AG04450 (cell line): ENCODE data around the gene FLOT2. TPM values are rescaled to one million over a fixed set of nuclear protein-coding genes. Genes with fewer than 3 reads are reported as not detected.
A peak's percentile ranks its signal among the peaks of the same experiment; 100 is the strongest.

Experiments used
- CTCF ChIA-PET: fragments of 300-600, 350-600 bp; formaldehyde crosslinking; extraction: SDS; loops from one replicate; lab custom pipeline; 2022; ENCODE audit warnings: antibody characterized with exemption, inconsistent platforms; lab: Charles Lee
- POLR2A ChIA-PET: fragments of 350-600 bp; formaldehyde crosslinking; extraction: SDS; loops from one replicate; lab custom pipeline; 2021; ENCODE audit warnings: antibody characterized with exemption, inconsistent platforms; lab: Yijun Ruan, JAX
- DNase-seq: peaks from one replicate; pipeline ENCODE4 v3.0.0-alpha.2; 2011; ENCODE audit warnings: low read depth, low spot score
- H3K27ac ChIP-seq: one replicate; pipeline ENCODE4 v1.5.1; 2012; ENCODE audit warnings: low read depth, low read length, control low read depth
- H3K27me3 ChIP-seq: one replicate; pipeline ENCODE4 v1.6.0; 2012; ENCODE audit warnings: low read length; ENCODE audit not compliant: control insufficient read depth, insufficient read depth
- H3K4me3 ChIP-seq: 2 replicates; pipeline ENCODE4 v1.5.1; 2011; ENCODE audit warnings: mild to moderate bottlenecking, low read depth, low read length, control low read depth
- H3K9me3 ChIP-seq: 2 replicates; pipeline ENCODE4 v1.5.1; 2012; ENCODE audit warnings: low read length; ENCODE audit not compliant: control insufficient read depth, insufficient read depth
- polyA plus RNA-seq: library from polyadenylated mRNA; depleted of rRNA; stranded (reverse); fragments of >200 nt; gene quantifications from 2 replicates; pipeline ENCODE4 v1.2.3, GENCODE V29; 2011
- TF ChIP-seq, protein P1 (sequence below): IDR thresholded peaks from 2 replicates; pipeline ENCODE4 v1.5.1; 2011; ENCODE audit warnings: low read depth, low read length, control low read depth, inconsistent platforms

FLOT2 gene
- polyA plus RNA-seq, 1 experiment: 80.5 TPM

DNA sequence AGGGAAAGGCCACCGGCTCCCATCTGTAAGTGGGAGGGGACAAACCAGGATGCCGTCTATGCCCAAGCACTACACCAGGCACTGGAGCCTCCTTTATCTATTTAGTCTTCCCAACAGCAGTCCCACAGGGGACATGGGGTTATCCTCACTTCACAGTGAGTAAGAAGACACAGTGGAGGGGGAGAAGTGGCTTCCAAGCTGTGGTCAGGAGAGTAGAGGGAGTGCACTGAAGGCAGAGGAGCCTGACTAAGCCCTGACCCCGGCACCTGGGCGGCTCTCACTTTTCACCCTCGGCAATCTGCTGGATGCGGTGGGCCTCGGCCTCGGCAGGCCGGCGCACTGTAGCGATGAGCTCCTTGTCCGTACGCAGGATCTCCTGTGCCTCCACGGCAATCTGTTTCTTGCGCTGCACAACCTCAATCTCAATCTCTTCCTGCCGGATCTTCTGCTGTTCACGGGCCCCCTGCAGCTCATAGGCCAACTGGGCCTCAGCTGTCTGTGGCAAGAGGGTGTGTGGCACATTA, 15.9 kb downstream of the FLOT2 start:
- Histone ChIP-seq H3K9me3 (no peaks in the 10 kb centered on the region), H3K27me3 (no peaks in the 10 kb centered on the region), H3K27ac (no peak overlapping the region), H3K4me3 (no peak overlapping the region)
- CTCF ChIA-PET: interaction anchor here (1.9 kb wide), 1 partner anchor 118 kb away, joined by 8 read pairs; no protein-coding TSS in a partner anchor
- no peak for DNase-seq
- TF ChIP-seq, protein P1, sequence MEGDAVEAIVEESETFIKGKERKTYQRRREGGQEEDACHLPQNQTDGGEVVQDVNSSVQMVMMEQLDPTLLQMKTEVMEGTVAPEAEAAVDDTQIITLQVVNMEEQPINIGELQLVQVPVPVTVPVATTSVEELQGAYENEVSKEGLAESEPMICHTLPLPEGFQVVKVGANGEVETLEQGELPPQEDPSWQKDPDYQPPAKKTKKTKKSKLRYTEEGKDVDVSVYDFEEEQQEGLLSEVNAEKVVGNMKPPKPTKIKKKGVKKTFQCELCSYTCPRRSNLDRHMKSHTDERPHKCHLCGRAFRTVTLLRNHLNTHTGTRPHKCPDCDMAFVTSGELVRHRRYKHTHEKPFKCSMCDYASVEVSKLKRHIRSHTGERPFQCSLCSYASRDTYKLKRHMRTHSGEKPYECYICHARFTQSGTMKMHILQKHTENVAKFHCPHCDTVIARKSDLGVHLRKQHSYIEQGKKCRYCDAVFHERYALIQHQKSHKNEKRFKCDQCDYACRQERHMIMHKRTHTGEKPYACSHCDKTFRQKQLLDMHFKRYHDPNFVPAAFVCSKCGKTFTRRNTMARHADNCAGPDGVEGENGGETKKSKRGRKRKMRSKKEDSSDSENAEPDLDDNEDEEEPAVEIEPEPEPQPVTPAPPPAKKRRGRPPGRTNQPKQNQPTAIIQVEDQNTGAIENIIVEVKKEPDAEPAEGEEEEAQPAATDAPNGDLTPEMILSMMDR: no peak
- POLR2A ChIA-PET: no interaction called here

DNA sequence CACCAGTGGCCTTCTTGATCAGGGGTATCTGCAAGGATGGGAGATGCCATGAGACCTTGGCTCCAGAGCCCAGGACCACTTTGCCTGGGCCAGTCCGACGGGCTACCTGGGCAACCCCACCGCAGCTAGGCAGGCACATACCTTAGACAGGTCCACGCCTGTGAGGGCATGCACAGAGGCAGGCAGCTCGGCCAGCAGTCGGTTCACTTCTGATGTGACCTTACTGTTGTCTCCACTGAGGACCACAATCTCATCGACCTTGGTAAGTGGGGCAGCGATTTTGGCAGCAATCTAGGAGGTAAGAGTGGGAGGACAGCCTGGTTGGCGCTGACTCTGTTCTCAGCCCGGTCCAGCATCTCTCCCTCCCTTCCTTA, 17.0 kb downstream of the FLOT2 start:
- POLR2A ChIA-PET: interaction anchor here (0.6 kb wide), 2 partner anchors 24 to 126 kb away, joined by 3 to 5 read pairs; no protein-coding TSS in a partner anchor
- H3K27ac ChIP-seq: no peak overlapping the region
- DNase-seq: no peak
- CTCF ChIA-PET: interaction anchor here (2.9 kb wide), 1 partner anchor 154 kb away, joined by 12 read pairs; no protein-coding TSS in a partner anchor
- H3K9me3 ChIP-seq: no peaks in the 10 kb centered on the region
- TF ChIP-seq, protein P1: no peak
- no peaks in the 10 kb centered on the region for H3K27me3 ChIP-seq
- no peak overlapping the region for H3K4me3 ChIP-seq

DNA sequence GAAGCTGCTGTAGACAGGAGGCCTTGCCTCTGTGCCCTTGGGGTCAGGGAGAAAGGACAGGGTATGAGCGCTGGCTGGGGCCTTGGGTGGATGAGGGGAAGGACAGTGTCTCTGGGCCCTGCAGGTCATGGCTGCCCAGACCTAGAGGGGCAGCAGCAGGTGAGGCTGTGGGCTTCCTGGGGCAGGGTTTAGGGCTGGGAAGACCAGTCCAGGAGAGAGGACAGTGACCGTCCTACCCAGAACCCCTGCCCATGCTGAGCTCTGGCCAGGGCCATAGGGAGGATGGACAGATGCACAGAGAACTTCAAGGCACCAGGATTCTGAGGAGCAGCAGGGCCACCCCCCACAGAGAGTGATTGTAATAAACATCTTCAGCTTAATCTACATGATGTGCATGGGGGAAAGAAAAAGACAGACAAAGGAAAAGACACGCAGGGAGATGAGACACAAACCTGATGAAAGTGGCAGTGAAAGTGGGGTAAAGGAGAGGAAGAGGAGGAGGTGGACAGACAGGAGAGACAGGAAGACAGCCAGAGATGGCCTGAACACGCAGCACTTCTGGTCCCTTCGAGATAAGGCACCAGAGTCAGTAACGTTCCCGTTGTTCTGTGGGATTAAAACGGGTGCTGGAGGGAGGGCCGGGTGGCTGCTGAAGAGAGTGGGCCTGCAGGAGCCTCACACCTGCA, 17.5 kb downstream of the FLOT2 start:
- ChIA-PET POLR2A (interaction anchor here (0.6 kb wide), 2 partner anchors 24 to 125 kb away, joined by 3 to 5 read pairs; no protein-coding TSS in a partner anchor), CTCF (interaction anchor here (2.3 to 2.9 kb wide), 2 partner anchors 116 to 153 kb away, joined by 12 to 23 read pairs; no protein-coding TSS in a partner anchor)
- Histone ChIP-seq H3K4me3 (no peak overlapping the region), H3K9me3 (no peaks in the 10 kb centered on the region), H3K27me3 (no peaks in the 10 kb centered on the region), H3K27ac (no peak overlapping the region)
- TF ChIP-seq, protein P1: no peak
- DNase-seq: no peak

DNA sequence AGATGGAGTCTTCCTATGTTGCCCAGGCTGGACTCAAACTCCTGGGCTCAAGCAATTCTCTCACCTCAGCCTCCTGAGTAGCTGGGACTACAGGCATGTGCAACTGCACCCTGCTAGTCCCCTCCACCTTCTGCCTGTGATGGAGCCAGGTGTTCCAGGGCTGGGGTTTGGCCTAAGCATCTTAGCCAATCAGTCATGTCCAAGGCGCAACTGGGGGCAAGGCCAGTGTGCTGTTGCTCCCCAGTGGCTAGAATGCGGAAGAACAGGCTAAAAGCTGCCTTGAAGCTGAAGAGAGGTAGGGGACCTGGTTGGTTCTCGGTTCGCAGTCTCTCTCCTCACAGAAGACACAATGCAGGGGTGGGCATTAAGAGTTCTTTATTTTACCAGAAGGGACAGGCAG, 18.6 kb downstream of the FLOT2 start:
- H3K27ac ChIP-seq: no peak overlapping the region
- TF ChIP-seq, protein P1: peak; percentile 54
- ChIA-PET POLR2A (no interaction called here), CTCF (interaction anchor here (1.6 to 2.9 kb wide), 3 partner anchors 19 to 152 kb away, joined by 4 to 23 read pairs (median 12); no protein-coding TSS in a partner anchor)
- no peaks in the 10 kb centered on the region for H3K27me3 ChIP-seq
- H3K4me3 ChIP-seq: no peak overlapping the region
- no peaks in the 10 kb centered on the region for H3K9me3 ChIP-seq
- DNase-seq: no peak
